Measurements from ENCODE around the gene TGIF2LX. TPM values are rescaled to one million over a fixed set of nuclear protein-coding genes. Genes with fewer than 3 reads are reported as not detected.
A peak's percentile ranks its signal among the peaks of the same experiment; 100 is the strongest.
"Not testable (repeated sequence)": the region's sequence is repeated elsewhere in the genome, so short reads cannot be mapped to it uniquely, and the experiment has no call there.

TGIF2LX gene
- total RNA-seq = not detected

GRCh38 chrX:89921665-89922064, at the start of gene TGIF2LX:
TGIF2LX (plus strand) TSS chrX:89921908; CDS start chrX:89922086, 178 bp downstream.
- H3K27me3 ChIP-seq; H3K9me3 ChIP-seq; intact Hi-C loops (cut with DNase I); DNase-seq (ENCODE audit: extremely low spot score in 2 of 2); H3K27ac ChIP-seq; H3K4me3 ChIP-seq; H3K4me1 ChIP-seq; H3K36me3 ChIP-seq: not testable (repeated sequence)

DNA sequence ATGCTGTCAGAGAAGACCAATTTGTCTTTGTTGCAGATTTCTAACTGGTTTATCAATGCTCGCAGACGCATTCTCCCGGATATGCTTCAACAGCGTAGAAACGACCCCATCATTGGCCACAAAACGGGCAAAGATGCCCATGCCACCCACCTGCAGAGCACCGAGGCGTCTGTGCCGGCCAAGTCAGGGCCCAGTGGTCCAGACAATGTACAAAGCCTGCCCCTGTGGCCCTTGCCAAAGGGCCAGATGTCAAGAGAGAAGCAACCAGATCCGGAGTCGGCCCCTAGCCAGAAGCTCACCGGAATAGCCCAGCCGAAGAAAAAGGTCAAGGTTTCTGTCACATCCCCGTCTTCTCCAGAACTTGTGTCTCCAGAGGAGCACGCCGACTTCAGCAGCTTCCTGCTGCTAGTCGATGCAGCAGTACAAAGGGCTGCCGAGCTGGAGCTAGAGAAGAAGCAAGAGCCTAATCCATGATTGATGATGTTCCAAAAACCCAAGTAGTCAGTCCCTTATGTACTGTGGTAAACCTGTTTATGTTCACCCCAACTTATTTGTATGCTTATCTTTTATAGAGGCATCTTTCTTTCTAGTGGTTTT, 728 bp downstream of the TGIF2LX start:
- H3K4me1 ChIP-seq; H3K36me3 ChIP-seq; DNase-seq (ENCODE audit: extremely low spot score in 2 of 2); H3K27me3 ChIP-seq; H3K27ac ChIP-seq; H3K4me3 ChIP-seq; intact Hi-C loops (cut with DNase I); H3K9me3 ChIP-seq: not testable (repeated sequence)

DNA sequence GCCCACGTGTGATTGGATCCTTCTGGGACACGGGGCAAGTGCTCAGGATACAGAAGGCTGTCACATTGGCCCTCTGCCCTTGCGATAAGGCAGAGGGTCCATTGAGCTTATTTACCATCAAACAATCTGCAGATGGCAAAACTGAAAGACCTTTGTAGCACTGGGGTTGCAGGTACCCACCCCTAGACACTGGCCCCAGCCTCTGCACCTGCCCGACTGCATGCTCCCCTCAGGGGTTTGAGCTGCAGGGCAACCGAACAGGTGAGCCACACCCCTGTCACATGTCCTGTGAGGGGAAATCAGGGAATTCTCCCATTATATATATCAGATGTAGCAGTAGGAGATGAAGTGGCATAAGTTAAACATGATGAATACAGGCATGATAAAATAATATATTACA, 21.4 kb downstream of the TGIF2LX start:
- H3K9me3 ChIP-seq; H3K4me3 ChIP-seq; H3K27ac ChIP-seq; H3K36me3 ChIP-seq; H3K4me1 ChIP-seq; H3K27me3 ChIP-seq; intact Hi-C loops (cut with DNase I): not testable (repeated sequence)
- DNase-seq (ENCODE audit: extremely low spot score in 2 of 2) = peak in 1 of 2 donors; percentile 56

DNA sequence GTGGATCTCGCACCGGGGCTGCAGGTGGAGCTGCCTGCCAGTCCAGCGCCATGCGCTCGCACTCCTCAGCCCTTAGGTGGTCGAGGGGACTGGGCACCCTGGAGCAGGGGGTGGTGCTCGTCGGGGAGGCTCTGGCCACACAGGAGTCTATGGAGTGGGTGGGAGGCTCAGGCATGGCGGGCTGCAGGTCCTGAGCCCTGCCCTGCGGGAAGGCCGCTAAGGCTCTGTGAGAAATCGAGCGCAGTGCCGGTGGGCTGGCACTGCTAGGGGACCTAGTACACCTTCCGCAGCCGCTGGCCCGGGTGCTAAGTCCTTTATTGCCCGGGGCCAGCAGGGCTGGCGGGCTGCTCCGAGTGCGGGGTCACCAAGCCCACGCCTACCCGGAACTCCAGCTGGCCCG, 43.9 kb downstream of the TGIF2LX start:
- H3K9me3 ChIP-seq; H3K4me1 ChIP-seq; H3K4me3 ChIP-seq; intact Hi-C loops (cut with DNase I); H3K27me3 ChIP-seq; H3K36me3 ChIP-seq; DNase-seq (ENCODE audit: extremely low spot score in 2 of 2); H3K27ac ChIP-seq: not testable (repeated sequence)
